Measurements from ENCODE around the gene ANTXR1.
"Not testable (repeated sequence)": the region's sequence is repeated elsewhere in the genome, so short reads cannot be mapped to it uniquely, and the experiment has no call there.

ANTXR1 gene

GRCh38 chr2:69166812-69167468 lies 154.0 kb downstream of the ANTXR1 start:
- DNase-seq (ENCODE audit: low spot score): no peak

GRCh38 chr2:69167469-69167822 lies 154.5 kb downstream of the ANTXR1 start:
- no peak for DNase-seq (ENCODE audit: low spot score)

DNA sequence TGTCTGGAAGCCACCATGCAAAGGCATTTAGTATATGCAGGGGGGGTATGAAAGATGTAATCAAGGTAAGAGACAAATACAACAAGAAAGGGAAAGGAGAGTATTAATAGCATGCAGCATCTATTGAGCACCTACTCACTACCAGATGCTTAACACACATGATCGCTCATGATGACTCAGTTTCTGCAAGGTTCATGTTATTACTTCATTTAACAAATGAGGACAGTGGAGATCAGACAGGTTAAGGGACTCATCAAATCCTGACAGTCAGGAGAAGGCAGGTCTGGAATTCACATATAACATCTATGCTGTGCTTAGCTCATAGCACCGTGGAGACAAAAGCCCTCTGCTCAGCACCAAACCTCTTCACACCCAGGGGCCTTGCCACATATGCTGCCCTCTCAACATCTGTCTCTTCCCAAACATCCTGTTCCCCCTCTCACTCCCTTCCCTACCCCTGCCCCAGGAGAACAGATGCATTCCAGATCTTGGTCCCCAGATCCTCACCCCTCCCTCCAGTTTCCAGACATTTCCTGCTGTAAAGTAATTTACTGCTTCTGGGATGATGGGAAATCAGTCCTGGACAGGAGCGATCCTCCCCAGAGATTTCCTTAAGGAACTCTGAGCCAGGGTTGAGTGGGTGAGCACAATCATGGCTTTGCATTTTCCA lies 155.3 kb downstream of the ANTXR1 start:
- DNase-seq (ENCODE audit: low spot score): no peak

GRCh38 chr2:69168950-69169654 lies 156.1 kb downstream of the ANTXR1 start:
- DNase-seq (ENCODE audit: low spot score): no peak

GRCh38 chr2:69169655-69170389 lies 156.8 kb downstream of the ANTXR1 start:
- no peak for DNase-seq (ENCODE audit: low spot score)

- DNase-seq (ENCODE audit: low spot score): no peak
These were observed 157.7 kb downstream of the ANTXR1 start for GRCh38 chr2:69170661-69171060.

GRCh38 chr2:69171116-69171896 lies 158.3 kb downstream of the ANTXR1 start:
- no peak for DNase-seq (ENCODE audit: low spot score)

DNA sequence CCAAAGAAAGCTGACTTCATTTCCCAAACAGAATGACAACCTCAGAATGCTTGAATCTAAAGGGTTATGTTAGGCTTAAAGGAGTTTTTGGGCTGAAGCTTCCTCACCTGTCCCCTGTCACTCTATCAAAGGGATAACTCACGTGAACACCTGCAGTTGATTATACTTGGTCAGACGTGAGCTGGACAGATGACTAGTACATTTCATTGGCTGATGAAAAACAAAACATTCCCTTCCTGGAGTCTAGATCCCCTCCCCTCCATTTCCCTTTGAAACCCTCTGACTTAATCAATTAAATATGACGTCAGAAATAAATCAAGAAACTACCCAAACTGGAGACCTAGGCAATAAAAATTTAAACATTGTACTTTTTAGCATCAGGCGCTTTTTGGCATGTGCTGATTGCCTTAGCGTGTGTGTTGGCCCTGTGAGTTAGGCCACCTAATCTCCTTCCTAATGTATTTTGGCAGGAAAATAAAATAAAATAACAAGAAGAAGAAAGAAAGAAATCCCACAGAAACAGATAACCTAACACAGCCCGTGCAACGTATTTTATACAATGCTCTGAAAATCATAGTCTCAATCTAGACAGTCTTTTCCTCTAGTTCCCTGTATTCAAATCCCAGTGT lies 159.0 kb downstream of the ANTXR1 start:
- no peak for DNase-seq (ENCODE audit: low spot score)

GRCh38 chr2:69173706-69174105 lies 160.7 kb downstream of the ANTXR1 start:
- DNase-seq (ENCODE audit: low spot score): no peak

DNA sequence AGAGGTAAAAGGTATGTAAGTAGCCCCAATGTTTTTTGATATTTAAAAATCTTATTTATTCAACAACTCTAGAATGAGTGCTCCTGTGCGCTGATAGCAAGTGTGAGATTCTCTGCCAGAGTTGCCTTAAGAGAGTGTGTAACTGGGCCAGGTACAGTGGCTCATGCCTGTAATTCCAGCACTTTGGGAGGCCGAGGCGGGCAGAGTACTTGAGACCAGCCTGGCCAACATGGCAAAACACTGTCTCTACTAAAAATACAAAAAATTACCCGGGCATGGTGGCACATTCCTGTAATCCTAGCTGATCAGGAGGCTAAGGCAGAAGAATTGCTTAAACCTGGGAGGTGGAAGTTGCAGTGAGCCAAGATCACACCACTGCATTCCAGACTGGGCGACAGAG lies 161.2 kb downstream of the ANTXR1 start:
- DNase-seq (ENCODE audit: low spot score): not testable (repeated sequence)

DNA sequence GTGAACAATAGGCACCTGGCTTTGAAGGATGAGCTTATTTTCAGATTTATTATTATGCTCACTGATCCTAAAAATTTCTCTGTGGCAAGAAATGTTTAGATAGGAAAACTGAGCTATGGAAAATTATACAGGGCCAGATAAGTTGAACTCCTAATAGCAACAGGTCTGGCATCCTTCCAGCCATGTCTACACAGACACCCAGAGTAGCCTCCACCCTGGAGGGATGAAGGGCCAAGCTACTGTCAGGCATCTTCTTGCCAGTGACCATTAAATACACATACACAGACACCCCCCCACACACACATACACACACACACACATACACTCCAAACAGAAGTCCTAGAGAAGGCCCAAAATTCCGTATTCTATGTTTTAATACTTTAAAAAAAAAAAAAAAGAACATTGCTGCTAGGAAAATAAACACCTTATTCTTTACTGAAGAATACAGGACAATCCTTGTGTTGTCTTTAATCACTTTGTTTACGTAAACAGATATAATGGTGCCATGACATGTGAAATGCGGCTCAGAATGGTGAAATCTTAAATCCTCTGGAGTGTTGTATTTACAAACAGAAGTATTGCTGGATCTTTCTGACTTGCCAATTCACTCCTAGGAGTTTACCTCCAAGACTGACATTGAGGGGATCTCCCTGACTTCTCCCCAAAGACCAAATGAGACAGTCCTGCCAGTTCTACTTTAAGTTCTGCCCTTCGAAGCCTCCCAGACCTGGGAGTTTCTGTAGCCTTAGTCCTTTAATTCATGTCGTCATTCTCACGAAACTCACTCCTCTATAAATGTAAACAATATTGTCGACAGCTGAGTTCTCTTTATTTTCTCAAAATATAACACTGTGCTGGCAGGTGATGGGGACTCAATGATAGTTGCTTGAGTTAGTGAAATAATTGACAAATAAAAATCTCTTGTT lies 163.1 kb downstream of the ANTXR1 start:
- no peak for DNase-seq (ENCODE audit: low spot score)

DNA sequence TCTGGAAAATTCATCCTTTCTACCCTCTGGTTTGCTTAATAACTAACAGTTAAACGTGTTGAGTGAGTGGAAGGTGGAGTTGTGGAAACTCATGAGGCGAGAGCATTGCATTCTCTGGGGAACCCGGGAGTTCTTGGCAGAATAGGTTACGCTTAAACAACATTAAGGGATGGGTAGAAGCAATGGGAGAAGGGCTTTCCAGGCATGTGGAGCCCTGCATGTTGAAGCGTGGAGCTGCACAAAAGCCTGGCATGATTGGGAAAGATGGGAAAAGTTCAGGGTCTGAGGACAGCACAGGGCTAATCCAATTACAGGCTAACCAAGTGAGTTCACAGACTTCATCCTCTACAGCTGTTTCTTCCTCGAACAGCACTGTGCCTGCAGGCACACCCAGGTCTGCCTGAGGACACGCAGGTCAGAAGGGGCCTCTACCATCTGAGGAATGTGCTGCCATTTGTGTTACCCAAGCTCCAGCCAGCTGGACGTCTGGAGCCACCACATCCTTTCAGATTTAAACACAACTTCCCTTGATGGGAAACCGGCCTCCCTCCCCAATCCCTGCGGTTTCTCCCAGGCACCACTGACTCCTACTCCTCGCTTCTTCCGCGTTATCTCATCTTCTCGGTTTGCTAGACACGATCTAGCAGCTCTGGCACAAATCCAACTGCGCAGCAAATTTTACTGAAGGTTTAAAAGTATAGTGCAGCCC lies 164.2 kb downstream of the ANTXR1 start:
- DNase-seq (ENCODE audit: low spot score): peak; percentile 83

GRCh38 chr2:69177785-69178636 lies 165.0 kb downstream of the ANTXR1 start:
- DNase-seq (ENCODE audit: low spot score): peak; percentile 82

GRCh38 chr2:69178756-69179155 lies 165.8 kb downstream of the ANTXR1 start:
- DNase-seq (ENCODE audit: low spot score): no peak

GRCh38 chr2:69180227-69180626 lies 167.2 kb downstream of the ANTXR1 start:
- no peak for DNase-seq (ENCODE audit: low spot score)

DNA sequence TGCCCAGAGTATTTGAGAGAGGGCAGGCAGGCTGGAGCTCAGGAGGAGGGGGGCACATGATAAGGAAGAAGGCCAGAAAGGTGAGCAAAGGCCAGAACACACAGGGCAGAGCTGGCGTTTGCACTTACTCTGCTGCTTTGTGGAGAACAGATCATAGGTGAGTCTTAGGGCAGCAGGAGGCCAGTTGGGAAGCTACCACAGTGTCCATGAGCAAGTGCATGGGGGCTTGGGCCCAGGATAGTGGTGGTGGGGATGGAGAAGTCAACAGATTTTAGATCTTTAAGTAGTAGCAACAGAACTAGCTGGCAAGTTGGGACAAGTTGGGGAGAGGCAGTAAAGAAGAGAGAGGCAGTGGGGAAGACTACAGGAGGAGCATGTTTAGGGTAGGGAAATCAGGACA lies 168.0 kb downstream of the ANTXR1 start:
- no peak for DNase-seq (ENCODE audit: low spot score)

- no peak for DNase-seq (ENCODE audit: low spot score)
These were observed 168.9 kb downstream of the ANTXR1 start for GRCh38 chr2:69181806-69182427.

GRCh38 chr2:69183659-69184058 lies 170.7 kb downstream of the ANTXR1 start:
- DNase-seq (ENCODE audit: low spot score): no peak
